Stimulated activated CD8-positive, alpha-beta memory T cell treated with anti-CD3 and anti-CD28 coated beads, Interleukin-7, amount 100 ng/mL, for 1 hour (primary cell): ENCODE results near the gene CCDC148.
"Not testable (repeated sequence)": the region's sequence is repeated elsewhere in the genome, so short reads cannot be mapped to it uniquely, and the experiment has no call there.

Source experiments
- DNase-seq, 2 donors: peaks; one replicate each; pipeline ENCODE4 v3.0.0-alpha.2; 2020; ENCODE audit warnings: low read depth in 2 of 2

CCDC148 gene

DNA sequence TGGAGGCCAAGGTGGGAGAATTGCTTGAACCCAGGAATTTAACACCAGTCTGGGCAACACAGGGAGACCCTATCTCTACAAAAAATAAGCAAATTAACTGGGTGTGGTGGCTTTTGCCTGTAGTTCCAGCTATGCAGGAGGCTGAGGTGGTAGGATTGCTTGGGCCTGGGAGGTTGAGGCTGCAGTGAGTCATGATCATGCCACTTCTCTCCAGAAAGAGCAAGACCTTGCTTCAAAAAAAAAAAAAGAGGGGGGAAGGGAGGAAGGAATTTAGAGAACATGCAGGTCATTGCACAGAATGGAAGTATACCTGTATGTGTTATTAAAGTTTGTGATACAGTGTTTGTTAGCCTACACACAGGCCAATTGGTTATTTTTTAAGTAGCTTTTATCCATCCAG lies 26.0 kb upstream of the CCDC148 start:
- no peak for DNase-seq

DNA sequence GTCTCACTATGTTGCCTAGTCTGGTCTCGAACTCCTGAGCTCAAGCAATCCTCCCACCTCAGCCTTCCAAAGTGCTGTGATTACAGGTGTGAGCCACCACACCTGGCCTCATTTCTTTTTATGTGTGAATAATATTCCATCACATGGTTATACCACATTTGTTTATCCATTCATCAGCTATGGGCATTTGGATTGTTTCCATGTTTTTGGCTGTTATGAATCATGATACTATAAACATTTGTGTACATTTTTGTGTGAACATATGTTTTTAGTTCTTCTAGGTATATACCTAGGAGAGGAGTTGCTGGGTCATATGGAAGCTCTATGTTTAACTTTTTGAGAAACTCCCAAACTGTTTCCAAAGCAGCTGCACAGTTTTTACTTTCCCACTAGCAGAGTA lies 24.6 kb upstream of the CCDC148 start:
- no peak for DNase-seq

- DNase-seq: no peak
Observed at GRCh38 chr2:158478816-158479215, 22.3 kb upstream of the CCDC148 start.

- no peak for DNase-seq
Observed at GRCh38 chr2:158478237-158478636, 21.7 kb upstream of the CCDC148 start.

- DNase-seq: no peak
Observed at GRCh38 chr2:158477202-158477601, 20.6 kb upstream of the CCDC148 start.

DNA sequence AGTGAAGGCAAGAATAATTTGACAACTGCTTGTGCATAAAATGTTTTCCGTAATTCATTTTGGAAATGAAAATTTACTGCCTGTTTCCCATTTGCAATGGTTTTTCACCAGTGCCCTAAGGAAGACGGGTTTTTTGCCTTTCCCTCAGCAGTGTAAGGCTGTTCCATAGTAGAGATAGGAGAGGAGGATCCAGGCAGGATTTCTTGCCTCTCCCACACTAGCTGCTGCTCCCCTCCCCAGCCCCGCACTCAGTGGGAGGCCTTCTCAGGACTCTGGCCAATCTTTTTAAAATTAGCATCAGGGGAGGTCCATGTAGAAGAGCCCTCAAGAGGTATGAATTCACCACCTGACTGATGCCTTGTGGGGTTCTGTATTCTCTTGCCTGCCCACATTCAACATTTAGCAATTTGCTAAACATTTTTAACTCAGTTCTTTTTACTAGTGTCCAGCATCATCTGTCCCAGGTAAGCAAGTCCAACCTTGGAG lies 18.0 kb upstream of the CCDC148 start:
- DNase-seq: not testable (repeated sequence)

- no peak for DNase-seq
Observed at GRCh38 chr2:158473719-158474392, 17.3 kb upstream of the CCDC148 start.

DNA sequence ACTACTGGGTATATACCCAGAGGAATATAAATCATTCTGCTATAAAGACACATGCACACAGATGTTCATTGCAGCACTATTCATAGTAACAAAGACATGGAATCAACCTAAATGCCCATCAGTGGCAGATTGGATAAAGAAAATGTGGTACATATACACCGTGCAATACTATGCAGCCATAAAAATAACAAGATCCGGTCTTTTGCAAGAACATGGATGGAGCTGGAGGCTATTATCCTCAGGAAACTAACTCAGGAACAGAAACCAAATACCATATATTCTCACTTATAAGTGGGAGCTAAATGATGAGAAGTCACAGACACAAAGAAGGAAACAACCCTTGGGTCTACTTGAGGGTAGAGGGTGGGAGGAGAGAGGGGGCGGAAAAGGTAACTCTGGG lies 16.7 kb upstream of the CCDC148 start:
- not testable (repeated sequence) for DNase-seq

- not testable (repeated sequence) for DNase-seq
Observed at GRCh38 chr2:158472829-158473228, 16.3 kb upstream of the CCDC148 start.

DNA sequence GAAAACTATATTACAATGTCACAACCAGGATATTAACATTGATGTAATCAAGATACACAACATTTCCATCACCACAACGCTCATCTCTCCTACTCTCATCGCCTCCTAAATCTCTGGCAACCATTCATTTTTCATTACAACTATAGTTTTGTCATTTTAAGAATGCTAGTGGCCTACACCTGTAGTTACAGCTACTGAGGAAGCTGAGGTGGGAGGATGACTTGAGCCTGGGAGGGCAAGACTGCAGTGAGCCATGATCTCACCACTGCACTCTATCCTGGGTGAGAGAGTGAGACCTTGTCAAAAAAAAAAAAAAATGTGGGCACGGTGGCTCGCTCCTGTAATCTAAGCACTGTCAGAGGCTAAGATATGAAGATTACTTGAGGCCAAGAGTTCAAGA lies 10.7 kb upstream of the CCDC148 start:
- no peak for DNase-seq

- DNase-seq: no peak
Observed at GRCh38 chr2:158464426-158465281, 8.1 kb upstream of the CCDC148 start.

- no peak for DNase-seq
Observed at GRCh38 chr2:158463496-158464095, 7.0 kb upstream of the CCDC148 start.

DNA sequence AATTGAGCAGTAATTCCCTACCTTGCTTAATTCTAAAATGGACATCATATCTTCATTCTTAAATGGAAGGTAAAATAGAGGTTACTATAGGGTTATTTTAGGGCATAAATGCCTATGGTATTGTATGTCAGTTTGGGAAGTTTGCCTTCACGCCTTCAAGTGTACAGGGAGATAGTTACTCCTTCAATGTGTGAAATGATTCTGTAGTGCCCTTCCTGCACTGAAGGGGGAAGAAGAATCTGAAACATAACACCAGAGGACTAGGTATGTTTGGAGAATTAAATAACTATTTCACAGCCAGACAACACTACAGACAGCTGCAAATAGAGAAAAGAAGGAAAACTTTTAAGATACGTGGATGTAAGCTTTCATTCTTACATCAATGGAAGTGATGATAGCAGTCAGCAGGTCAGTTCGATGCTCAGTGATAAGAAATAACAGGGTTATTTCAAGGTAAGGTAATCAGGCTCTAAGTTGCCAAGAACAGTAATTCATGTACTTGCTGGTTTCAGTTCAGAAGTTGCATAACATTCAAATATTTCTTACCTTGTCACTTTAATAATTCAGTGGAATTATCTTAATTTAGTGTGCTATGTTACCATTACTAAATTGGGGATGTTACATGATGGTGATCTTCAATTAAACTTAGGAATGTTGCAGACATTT lies 4.2 kb upstream of the CCDC148 start:
- DNase-seq: no peak

GRCh38 chr2:158459161-158460003 lies 2.8 kb upstream of the CCDC148 start:
- DNase-seq: no peak

GRCh38 chr2:158458617-158458920 lies 2.0 kb upstream of the CCDC148 start:
- DNase-seq: no peak

DNA sequence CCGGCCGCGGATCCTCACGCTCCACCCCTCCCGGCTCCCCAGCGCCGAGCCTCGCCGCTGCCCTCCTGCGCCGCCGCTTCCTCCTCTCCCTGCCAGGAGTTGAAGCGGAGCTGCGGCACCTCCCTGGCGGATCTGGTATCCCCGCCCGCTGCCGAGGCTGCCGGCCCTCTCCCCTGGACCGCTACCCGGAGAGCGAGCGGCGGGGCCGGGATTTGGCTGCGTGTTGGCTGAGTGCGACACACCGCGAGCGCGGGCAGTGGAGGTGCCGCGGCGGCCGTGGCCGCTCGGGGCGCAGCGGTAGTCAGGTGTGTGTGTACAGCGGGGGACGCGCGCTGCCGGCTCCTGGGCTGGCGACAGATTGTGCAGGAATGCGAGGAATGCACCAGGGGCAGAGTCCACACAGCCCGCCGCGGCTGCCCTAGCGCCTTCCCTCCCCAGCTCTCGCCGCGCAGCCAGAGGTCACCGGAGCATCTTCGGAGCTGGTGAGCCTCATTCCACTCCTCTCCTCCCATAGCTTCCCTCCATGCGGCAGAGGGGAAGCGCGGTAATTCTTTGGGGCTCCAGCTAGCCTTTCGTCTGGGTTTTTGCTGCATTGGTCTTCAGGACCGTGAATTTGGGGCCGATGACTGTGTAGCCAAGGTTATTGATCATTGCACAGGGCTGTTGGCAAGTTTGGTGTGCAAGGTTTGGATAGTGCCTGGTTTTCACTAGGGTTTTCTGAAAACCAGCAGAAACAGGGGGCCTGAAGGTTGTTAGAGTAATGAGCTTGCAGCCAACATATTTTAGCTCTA lies 1.5 kb upstream of the CCDC148 start:
- DNase-seq: peak in 1 of 2 donors; percentile 6

DNA sequence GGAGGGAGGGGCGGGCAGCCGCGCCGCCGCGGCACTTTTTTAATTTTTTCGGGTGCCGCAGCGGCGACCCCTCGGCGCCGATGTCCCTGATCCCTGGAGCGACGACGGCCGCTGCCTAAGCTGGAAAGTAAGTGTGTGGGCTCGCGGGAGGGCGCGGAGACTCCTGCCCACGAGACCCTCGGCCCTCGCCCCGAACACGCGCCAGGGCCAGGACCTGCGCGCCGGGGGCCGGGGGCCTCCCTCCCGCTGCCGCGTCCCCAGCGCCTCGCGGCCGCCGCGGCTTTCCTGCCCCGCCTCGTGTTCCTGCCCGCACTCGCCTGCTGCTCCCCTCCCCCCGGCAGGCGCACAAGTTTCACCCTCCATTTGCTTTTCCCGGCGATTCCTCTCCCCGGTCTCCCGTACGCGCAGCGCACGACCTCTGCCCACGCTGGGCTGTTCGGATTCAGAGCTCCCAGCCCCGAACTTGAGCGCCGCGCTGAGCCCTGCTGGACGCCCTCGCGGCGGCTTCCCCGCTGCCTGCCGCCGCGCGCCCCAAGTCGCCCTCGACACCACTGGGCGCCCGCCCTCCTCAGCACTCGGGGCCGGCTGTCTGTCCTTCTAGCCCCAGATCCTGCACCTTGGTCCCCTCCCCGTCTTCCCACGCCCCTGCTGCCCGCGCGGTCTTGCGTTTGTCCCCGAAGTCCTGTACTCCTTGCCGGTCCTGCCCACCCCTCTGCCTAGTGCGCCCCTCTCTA lies 706 bp upstream of the CCDC148 start:
- DNase-seq: peak; percentile 9 to 12

- no peak for DNase-seq
Observed at GRCh38 chr2:158443606-158444005, 12.9 kb downstream of the CCDC148 start.

DNA sequence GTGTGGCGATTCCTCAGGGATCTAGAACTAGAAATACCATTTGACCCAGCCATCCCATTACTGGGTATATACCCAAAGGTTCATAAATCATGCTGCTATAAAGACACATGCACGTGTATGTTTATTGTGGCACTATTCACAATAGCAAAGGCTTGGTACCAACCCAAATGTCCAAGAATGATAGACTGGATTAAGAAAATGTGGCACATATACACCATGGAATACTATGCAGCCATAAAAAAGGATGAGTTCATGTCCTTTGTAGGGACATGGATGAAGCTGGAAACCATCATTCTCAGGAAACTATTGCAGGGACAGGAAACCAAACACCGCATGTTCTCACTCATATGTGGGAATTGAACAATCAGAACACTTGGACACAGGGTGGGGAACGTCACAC lies 17.5 kb downstream of the CCDC148 start:
- DNase-seq: not testable (repeated sequence)

- DNase-seq: not testable (repeated sequence)
Observed at GRCh38 chr2:158433716-158434115, 22.8 kb downstream of the CCDC148 start.
